HUES64 (cell line): ENCODE results near the gene CYB561A3. TPM values are rescaled to one million over a fixed set of nuclear protein-coding genes. Genes with fewer than 3 reads are reported as not detected.
A peak's percentile ranks its signal among the peaks of the same experiment; 100 is the strongest.

Source experiments
- H3K27ac ChIP-seq: 2 replicates; pipeline ENCODE4 v1.7.0; 2013; ENCODE audit warnings: low read depth, low read length, inconsistent platforms
- H3K27me3 ChIP-seq: 2 replicates; pipeline ENCODE4 v1.6.1; 2013; ENCODE audit warnings: mild to moderate bottlenecking, low read length; ENCODE audit not compliant: insufficient read depth
- H3K36me3 ChIP-seq: 2 replicates; pipeline ENCODE4 v1.6.1; 2013; ENCODE audit warnings: mild to moderate bottlenecking, low read length; ENCODE audit not compliant: insufficient read depth
- H3K4me1 ChIP-seq: 2 replicates; pipeline ENCODE4 v1.6.1; 2013; ENCODE audit warnings: mild to moderate bottlenecking, low read length, moderate library complexity; ENCODE audit not compliant: insufficient read depth
- H3K4me3 ChIP-seq: 2 replicates; pipeline ENCODE4 v1.5.1; 2013; ENCODE audit warnings: mild to moderate bottlenecking, low read length, moderate library complexity
- H3K9ac ChIP-seq: 2 replicates; pipeline ENCODE4 v1.6.1; 2013; ENCODE audit warnings: mild to moderate bottlenecking, low read depth, low read length
- H3K9me3 ChIP-seq: 2 replicates; pipeline ENCODE4 v1.6.1; 2013; ENCODE audit warnings: low read depth, low read length; ENCODE audit not compliant: insufficient read depth
- WGBS: fragments of 150-250, 120-280 bp; methylation state at CpG from one replicate; pipeline ENCODE4 v1.1.7; 2013; ENCODE audit warnings: missing lambda C conversion rate; 5-methylcytosine and 5-hydroxymethylcytosine counted together
- polyA plus RNA-seq, 2 experiments: library from polyadenylated mRNA; stranded (reverse); fragments of 50-300 nt; gene quantifications; one replicate each; pipeline ENCODE4 v1.2.3, GENCODE V29; 2013

Gene CYB561A3, protein sequence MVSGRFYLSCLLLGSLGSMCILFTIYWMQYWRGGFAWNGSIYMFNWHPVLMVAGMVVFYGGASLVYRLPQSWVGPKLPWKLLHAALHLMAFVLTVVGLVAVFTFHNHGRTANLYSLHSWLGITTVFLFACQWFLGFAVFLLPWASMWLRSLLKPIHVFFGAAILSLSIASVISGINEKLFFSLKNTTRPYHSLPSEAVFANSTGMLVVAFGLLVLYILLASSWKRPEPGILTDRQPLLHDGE
- polyA plus RNA-seq (2013, experiment 1 of 2) = 14.9 TPM
- 12.7 TPM for polyA plus RNA-seq (2013, experiment 2 of 2)

DNA sequence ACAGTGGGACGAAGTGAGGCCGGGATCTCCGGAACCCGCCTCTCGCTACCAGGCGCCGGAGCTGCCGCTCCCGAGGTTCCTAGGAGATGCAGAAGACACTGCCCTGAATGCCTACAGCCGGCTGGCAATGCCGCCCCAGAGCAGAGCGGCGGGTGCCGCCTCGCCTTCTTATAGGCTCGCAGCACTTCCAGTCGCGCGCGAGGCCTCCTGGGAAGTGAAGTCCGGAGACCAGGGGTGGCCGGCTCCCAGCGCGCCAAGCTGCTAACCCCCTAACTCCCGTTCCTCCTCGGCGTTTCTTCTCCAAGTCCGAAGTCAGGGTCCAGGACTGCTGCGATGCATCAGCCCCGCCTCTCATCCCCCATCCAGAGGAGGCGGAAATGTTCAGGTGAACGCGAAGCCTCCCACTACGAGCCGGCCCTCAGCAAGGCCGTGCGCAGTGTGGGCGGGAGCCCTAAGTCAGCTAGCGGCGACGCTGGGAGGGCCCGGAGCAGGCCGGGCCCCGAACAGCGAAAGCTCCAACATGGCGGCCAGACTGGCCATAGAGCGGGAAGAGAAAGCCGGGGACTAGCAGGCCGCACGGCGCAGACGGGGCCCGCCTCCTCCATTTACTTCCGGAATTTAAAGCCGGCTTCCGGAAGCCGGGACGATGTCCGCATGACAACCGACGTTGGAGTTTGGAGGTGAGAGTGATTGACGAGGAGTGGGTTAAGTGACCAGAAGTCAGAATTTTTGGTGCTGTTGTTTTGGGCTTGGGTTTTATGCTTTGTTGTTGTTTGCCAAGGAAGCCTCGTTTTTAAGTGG lies at the start of gene CYB561A3, which contains the start of gene TMEM138:
TSS of gene CYB561A3 (minus strand) at position 142 of the 801 bp plus-strand sequence. CDS start 5,169 bp downstream, outside the sequence.
TSS of gene TMEM138 (plus strand) at position 634 of the 801 bp plus-strand sequence. CDS start 2,017 bp downstream, outside the sequence.
- Histone ChIP-seq H3K4me3 (peak within 1 kb of the TSS; percentile 80), H3K9me3 (no peaks in the 10 kb centered on the region), H3K27ac (peak within 1 kb of the TSS; percentile 100), H3K9ac (peak within 1 kb of the TSS; percentile 99), H3K36me3 (peaks cover 31% of the 10 kb centered on the region), H3K4me1 (no peaks in the 10 kb centered on the region), H3K27me3 (no peaks in the 10 kb centered on the region)
- under 1% methylated on average over 63 of the region's 63 CpGs for WGBS

DNA sequence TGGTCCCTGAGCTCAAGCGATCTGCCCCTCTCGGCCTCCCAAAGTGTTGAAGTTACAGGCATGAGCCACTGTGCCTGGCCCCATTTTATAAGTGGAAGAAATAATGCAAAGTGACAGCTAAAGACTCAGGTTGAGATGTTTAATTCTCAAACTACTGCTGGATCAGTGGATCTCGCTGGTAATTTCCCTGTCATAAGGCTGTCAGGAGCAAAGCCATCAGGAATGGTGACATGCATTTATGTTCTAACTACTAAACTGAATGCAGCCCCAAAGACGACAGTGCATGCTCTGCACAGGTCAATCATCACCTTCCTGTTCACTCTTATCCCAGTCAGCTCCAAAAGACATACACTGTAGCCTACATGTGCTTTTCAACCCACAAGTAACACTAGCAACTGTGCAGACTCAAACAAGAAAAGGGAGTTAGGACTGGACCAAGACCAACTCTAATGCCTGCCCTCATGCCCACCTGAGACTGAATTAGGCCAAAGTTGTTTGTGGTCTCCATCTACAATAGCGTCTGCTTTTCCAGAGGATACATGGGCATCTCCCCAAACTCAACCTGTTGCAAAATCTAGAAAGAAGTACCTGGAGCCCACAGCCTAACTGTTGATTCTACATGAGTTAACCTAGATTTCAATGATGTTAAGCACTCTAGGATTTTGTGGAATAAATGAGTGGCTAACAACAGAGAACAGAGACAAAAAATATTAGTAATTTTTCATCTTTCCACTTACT lies 45.5 kb upstream of the CYB561A3 start:
- 96% methylated on average over 5 of the region's 5 CpGs for WGBS

DNA sequence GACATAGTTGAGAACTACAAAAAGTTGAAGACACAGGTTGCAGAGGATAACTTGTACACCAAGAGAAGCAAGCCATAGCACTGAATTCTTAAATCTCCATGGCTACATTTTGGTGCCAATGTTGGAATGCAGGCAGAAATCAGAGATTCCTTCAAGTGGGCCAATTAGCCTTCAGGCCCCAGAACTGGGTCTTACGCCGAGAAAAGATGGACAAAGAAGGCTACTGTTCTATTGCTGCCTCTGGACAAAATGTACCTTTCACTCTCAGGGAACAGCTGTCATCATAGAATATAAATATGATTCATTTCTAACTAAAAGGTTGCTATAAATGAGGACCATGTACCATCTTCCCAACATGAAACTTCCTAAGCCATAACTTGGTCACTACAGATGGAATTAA lies 44.4 kb upstream of the CYB561A3 start:
- Histone ChIP-seq H3K4me1 (no peaks in the 10 kb centered on the region), H3K27ac (no peak overlapping the region), H3K9ac (no peak overlapping the region), H3K9me3 (no peaks in the 10 kb centered on the region), H3K4me3 (no peak overlapping the region), H3K36me3 (peaks cover 94% of the 10 kb centered on the region), H3K27me3 (no peaks in the 10 kb centered on the region)
- WGBS = 98% methylated on average over 2 of the region's 2 CpGs

More for the DNA sequence above, 45.5 kb upstream of the CYB561A3 start:
- peaks cover 96% of the 10 kb centered on the region for H3K36me3 ChIP-seq
- H3K9ac ChIP-seq = no peak overlapping the region
- H3K27me3 ChIP-seq = no peaks in the 10 kb centered on the region
- H3K9me3 ChIP-seq = no peaks in the 10 kb centered on the region
- H3K27ac ChIP-seq = no peak overlapping the region
- H3K4me1 ChIP-seq = no peaks in the 10 kb centered on the region
- no peak overlapping the region for H3K4me3 ChIP-seq

DNA sequence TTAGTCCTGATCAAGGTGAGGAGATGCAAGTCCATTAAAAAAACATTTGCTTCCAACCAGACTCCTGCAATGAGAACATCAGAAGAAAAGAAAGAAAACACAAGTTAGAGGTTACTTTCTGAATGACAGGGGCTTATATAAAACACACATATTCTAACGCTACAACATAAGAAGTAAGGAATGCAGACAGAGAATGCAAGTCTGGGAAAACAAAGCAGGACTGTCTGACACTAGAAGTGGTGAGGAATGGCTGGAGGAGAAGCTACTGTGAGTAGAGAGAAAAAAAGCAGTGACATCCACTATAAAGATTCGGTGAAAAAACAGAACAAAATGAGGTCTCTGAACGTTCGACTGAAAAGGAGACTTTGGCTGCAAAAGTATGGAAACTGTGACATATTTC lies 43.0 kb upstream of the CYB561A3 start:
- Histone ChIP-seq H3K9ac (no peak overlapping the region), H3K27me3 (no peaks in the 10 kb centered on the region), H3K4me3 (no peak overlapping the region), H3K27ac (no peak overlapping the region), H3K4me1 (no peaks in the 10 kb centered on the region), H3K9me3 (no peaks in the 10 kb centered on the region), H3K36me3 (peaks cover 87% of the 10 kb centered on the region)
- 94% methylated on average over 4 of the region's 4 CpGs for WGBS

DNA sequence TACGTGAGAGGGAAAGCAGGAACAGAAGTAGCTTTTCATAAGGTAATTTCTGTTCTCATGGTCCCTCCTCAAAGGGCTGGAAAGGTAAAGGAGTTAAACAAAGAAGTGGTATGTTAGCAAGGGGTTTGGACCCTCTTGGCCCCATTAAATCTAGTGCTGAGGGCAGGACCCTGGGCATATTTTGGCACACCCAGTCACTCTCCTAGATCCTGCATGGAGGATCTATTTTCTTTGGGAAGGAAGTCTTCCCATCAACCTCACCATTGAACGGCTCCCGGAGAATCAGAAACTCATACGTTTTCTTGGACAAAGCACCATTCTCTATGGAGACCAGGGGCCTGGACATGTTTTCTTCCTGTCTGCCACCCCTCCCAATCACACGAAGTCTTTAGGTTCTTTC lies 42.4 kb upstream of the CYB561A3 start:
- Histone ChIP-seq H3K36me3 (peaks cover 83% of the 10 kb centered on the region), H3K27ac (no peak overlapping the region), H3K27me3 (no peaks in the 10 kb centered on the region), H3K4me3 (no peak overlapping the region), H3K4me1 (no peaks in the 10 kb centered on the region), H3K9me3 (no peaks in the 10 kb centered on the region), H3K9ac (no peak overlapping the region)
- 95% methylated on average over 5 of the region's 5 CpGs for WGBS

DNA sequence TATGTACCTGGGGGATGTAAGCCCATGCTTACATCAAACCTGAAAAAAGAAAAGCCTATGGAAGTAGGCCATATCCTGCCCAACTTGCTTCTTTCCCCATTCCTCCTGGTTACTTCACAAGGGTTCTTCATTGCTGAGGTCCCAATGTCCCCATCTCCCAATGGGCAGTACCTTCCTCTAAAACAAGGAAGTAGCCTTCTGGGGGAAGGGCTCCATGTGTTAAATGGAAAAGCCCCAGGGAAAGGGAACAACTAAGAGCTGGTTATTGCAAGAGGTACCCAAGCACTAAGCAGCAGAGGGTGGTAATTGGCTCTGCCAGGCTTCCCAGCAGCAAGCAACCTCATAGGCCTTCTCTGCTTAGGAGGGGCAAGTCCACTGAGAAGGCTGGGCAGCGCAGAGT lies 42.0 kb upstream of the CYB561A3 start:
- no peak overlapping the region for H3K4me3 ChIP-seq
- WGBS = 98% methylated on average over 1 of the region's 1 CpG
- H3K9ac ChIP-seq = no peak overlapping the region
- H3K27ac ChIP-seq = no peak overlapping the region
- H3K36me3 ChIP-seq = peaks cover 81% of the 10 kb centered on the region
- H3K27me3 ChIP-seq = no peaks in the 10 kb centered on the region
- no peaks in the 10 kb centered on the region for H3K9me3 ChIP-seq
- no peaks in the 10 kb centered on the region for H3K4me1 ChIP-seq

DNA sequence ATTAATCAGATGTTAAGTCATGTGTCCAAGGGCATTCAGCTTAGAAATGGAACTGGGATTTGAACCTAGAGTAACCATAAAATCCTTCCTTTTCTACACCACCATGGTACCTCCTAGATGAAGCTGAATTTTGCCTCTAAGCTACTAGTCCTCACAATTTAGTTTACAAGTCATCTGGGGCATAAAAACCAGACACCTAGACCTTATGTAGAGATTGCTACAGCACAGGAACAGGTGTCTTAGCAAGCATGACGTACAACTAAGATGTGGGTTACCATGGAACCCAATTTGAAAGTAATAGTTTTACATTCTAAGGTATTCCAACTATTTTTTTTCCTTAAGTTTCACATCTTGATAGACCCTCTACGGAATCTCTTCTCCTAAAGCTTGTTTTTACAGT lies 39.9 kb upstream of the CYB561A3 start:
- no peaks in the 10 kb centered on the region for H3K27me3 ChIP-seq
- no peak overlapping the region for H3K4me3 ChIP-seq
- no peak overlapping the region for H3K27ac ChIP-seq
- H3K9ac ChIP-seq = no peak overlapping the region
- peaks cover 75% of the 10 kb centered on the region for H3K36me3 ChIP-seq
- WGBS = 97% methylated on average over 2 of the region's 2 CpGs
- H3K4me1 ChIP-seq = no peaks in the 10 kb centered on the region
- H3K9me3 ChIP-seq = no peaks in the 10 kb centered on the region

DNA sequence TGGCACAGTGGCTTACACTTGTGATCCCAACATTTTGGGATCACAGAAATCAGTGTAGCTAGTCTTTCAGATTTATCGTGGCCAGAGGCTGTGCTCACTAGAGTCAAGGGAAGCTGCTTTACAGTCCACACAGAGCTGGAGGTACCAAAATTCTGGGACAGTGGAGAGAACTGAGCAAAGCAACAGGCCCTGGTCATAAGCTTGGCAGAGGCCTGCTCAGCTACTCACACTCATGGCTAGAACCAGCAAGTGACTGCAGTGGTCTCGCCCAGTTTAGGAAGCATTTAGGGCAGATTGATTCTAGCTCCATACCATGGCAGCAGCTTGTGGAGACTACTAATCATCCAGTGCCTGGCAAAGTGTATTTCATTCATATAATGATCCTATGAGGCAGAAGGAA lies 39.5 kb upstream of the CYB561A3 start:
- Histone ChIP-seq H3K27me3 (no peaks in the 10 kb centered on the region), H3K4me3 (no peak overlapping the region), H3K36me3 (peaks cover 71% of the 10 kb centered on the region), H3K9ac (no peak overlapping the region), H3K9me3 (no peaks in the 10 kb centered on the region), H3K27ac (no peak overlapping the region), H3K4me1 (no peaks in the 10 kb centered on the region)
- 92% methylated on average over 2 of the region's 2 CpGs for WGBS

DNA sequence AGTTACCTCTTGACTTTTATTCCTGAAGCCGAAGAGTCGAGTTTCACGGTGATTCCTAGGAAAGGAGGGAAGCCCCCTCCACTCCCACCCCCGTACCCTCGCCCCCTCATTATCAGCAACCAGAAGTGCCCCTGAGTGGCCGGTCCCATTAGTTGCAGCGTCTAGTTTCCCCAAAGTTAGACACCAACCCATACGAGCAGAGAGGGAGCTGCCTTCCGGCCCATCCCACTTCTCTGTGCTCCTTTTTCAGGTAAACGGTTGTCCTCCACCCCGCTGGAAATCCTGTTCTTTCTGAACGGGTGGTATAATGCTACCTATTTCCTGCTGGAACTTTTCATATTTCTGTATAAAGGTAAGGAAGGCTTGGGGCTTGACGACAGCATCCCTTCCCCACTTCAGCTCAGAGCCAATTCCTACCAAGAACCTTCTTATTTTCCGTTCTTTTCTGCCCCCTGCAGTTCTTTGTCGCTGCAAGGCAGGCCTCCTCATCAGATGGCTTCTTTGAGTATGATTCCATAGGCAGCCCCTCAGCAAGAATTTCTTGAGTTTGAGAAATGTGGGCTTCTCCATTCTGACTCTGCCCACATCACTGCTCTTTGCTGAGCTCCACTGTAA lies 31.4 kb upstream of the CYB561A3 start:
- H3K27ac ChIP-seq = no peak overlapping the region; the same call in 1 of the 2 replicates
- peaks cover 27% of the 10 kb centered on the region for H3K36me3 ChIP-seq
- peak overlapping the region; percentile 75 for H3K9ac ChIP-seq
- H3K4me1 ChIP-seq = no peaks in the 10 kb centered on the region
- WGBS = 11% methylated on average over 15 of the region's 15 CpGs
- H3K27me3 ChIP-seq = no peaks in the 10 kb centered on the region
- H3K9me3 ChIP-seq = no peaks in the 10 kb centered on the region
- H3K4me3 ChIP-seq = peak overlapping the region; percentile 80

DNA sequence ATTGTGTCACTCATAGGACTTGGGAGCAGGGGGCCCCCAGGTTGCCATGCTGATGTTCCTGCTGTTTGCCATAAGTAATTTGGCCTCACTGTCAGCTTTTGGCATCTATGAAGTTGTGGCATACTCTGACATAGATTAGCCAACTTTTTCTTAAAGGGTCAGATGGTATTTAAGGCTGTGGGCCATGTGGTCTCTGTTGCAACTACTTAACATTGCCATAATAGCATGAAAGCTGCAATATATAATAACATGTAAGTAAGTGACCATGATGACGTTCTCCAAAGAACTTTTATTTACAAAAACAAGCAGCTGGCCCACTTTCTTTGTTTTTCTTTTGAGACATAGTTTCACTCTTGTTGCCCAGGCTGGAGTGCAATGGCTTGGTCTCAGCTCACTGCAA lies 28.5 kb upstream of the CYB561A3 start:
- Histone ChIP-seq H3K4me1 (no peaks in the 10 kb centered on the region), H3K9ac (no peak overlapping the region), H3K27me3 (no peaks in the 10 kb centered on the region), H3K4me3 (no peak overlapping the region), H3K9me3 (no peaks in the 10 kb centered on the region), H3K27ac (no peak overlapping the region), H3K36me3 (peaks cover 11% of the 10 kb centered on the region)
- WGBS = 100% methylated on average over 1 of the region's 1 CpG
